Fibroblast of pulmonary artery (primary cell): ENCODE data around the gene ACBD6.

Experiments used
- DNase-seq: peaks from one replicate; pipeline ENCODE4 v3.0.0-alpha.2; 2010; ENCODE audit warnings: low read depth
- H3K4me3 ChIP-seq: replicated peaks from 2 replicates; pipeline ENCODE4 v1.5.1; 2011; ENCODE audit warnings: low read depth, mild to moderate bottlenecking, control low read depth, low read length, moderate library complexity
- TF ChIP-seq, protein P1 (sequence below): IDR thresholded peaks from 2 replicates; pipeline ENCODE4 v1.5.1; 2011; ENCODE audit warnings: mild to moderate bottlenecking, control low read depth, low read length, inconsistent platforms; ENCODE audit errors: missing control alignments

ACBD6 gene

GRCh38 chr1:180281490-180281889 is 220.9 kb downstream of the ACBD6 start:
- TF ChIP-seq, protein P1, sequence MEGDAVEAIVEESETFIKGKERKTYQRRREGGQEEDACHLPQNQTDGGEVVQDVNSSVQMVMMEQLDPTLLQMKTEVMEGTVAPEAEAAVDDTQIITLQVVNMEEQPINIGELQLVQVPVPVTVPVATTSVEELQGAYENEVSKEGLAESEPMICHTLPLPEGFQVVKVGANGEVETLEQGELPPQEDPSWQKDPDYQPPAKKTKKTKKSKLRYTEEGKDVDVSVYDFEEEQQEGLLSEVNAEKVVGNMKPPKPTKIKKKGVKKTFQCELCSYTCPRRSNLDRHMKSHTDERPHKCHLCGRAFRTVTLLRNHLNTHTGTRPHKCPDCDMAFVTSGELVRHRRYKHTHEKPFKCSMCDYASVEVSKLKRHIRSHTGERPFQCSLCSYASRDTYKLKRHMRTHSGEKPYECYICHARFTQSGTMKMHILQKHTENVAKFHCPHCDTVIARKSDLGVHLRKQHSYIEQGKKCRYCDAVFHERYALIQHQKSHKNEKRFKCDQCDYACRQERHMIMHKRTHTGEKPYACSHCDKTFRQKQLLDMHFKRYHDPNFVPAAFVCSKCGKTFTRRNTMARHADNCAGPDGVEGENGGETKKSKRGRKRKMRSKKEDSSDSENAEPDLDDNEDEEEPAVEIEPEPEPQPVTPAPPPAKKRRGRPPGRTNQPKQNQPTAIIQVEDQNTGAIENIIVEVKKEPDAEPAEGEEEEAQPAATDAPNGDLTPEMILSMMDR, result no peak
- DNase-seq, result no peak
- no peak overlapping the region for H3K4me3 ChIP-seq

DNA sequence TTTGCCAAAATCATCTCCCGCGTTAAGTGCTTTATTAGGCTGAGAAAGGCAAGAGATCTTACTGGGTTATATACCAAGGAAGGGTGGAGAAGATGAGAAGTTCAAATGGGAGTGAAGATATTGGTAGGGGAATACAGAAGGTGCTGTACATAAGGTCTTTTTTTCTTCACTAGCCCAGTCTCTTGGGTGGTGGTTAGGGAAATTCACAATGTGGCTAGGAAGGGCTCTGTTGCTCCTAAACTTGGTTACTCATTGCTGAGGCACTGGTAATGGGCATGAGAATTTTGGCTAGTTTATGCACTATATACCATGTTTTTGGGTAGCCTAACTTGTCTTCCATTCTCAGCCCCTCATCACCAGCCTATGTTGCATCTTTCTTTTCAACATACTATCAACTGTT is 221.8 kb downstream of the ACBD6 start:
- TF ChIP-seq, protein P1, result no peak
- no peak overlapping the region for H3K4me3 ChIP-seq
- DNase-seq, result no peak

DNA sequence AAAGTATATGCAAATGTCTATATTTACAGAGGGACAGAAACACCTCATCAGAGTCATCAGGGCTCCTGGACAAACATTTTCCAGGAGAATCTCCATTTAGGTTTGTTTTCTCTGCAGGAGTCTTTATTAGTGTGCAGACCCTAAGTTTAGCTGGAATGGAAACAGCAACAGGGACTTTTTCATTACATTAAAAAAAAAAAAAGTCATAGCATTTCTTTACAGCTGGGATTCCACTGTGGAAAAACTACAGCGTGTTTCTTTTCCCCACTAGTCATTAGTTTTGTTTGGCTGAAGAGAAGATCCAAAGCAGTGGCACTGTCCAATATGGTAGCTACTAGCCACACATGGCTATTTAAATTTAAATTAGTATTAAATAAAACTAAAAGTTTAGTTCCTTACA is 222.7 kb downstream of the ACBD6 start:
- TF ChIP-seq, protein P1, result no peak
- DNase-seq, result no peak
- no peak overlapping the region for H3K4me3 ChIP-seq

DNA sequence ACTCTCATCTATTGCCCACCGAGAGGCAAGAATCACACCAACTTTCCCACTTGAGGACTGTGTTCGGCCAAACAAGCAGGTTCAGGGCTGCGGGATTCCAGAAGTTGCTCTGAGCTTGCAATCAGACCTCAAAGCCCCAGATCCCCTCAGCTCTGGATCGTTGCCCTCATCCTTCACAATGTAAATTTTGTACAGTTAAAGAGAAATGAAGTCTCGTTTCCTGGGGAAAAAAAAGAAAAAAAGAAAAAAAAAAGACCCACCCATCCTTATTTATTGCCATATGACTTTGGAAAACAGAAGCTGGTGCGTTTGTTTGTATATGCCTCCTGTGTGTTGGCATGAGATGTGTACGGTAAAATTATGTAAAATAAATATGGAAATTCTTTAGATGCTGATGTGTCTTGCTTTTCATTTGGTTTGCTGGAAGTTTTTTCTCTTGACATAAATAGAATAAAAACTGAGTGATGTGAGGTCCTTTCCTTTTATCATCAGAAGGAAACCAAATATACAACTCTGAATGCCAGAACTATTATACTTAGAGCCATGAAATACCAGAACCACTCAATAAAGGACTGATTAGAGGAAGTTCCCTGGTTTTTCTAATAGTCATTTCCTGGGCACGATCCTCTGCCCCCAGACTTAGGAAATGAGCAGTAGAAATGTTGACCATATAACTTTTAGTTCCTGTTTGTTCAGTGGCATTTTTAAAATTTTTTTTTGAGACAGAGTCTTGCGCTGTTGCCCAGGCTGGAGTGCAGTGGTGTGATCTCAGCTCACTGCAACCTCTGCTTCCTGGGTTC is 223.6 kb downstream of the ACBD6 start:
- TF ChIP-seq, protein P1, result no peak
- no peak overlapping the region for H3K4me3 ChIP-seq
- no peak for DNase-seq

DNA sequence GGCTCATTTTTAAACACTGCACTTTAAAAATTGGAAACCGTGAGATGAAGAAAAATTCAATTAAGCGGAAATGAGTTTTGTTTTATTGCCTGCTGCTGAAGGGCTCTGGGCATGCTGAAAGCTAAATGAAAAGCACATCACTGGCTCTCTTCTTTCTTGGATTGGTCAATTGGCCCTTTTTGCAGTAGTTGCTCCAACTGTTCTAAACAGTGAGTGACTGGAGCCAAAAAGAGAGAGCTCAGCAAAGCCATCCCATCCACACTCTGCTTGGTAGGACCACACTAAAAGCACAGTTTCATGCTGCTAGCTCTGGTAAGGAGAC is 224.2 kb downstream of the ACBD6 start:
- TF ChIP-seq, protein P1, result no peak
- no peak overlapping the region for H3K4me3 ChIP-seq
- DNase-seq, result no peak

DNA sequence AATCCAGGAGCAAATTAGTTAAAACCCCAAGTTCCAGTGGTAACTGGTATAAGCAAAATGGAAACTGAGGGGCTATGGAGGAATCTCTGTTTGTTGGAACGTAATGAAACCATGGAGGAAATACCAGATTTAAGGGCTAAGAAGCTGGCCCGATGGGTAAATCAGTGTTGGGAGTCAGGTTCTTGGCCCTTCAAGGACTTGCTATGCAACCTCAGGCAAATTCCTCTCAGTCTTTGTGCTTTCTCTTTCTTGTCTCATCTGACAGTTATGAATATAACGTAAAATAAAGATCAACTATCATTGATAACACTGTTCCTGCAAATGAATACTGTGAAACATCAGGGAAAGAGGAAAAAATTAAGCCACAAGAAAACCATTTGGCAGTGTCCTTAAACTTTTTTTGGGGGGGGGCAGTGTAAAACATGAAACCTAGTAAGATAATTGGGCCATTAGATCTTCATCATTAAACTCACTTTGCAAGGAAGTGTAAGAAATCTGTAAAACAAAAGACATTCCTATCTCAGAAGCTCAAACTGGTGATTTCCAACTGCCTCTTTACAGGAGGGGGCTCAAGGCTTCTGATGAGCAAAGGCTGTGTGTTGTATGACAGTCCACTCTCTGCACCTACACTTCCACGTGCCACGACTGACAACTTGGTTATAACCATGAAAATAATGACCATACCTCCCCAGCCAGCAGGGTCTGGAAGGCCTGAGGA is 224.7 kb downstream of the ACBD6 start:
- no peak overlapping the region for H3K4me3 ChIP-seq
- no peak for DNase-seq
- TF ChIP-seq, protein P1, result no peak

DNA sequence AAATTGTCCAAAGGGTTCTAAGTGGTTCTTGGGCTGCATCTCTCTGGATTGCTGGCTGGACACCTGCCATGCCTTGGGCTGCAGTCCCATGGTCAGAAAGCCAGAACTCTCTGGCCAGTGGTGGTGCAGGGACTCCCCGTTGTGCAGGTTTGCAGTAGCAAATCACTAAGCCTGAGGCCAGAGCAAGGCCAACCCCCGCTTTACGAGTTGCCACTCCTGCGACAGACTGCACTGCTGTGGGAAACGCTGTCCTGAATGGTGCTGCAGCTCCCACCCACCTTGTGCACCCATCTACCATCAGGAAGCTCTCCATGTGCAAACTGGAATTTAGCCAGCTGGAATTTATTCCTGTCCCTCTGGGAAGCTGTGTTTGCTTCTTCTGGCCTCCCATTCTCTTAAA is 226.7 kb downstream of the ACBD6 start:
- TF ChIP-seq, protein P1, result no peak
- no peak overlapping the region for H3K4me3 ChIP-seq
- DNase-seq, result no peak
